ENCODE data around the gene STBD1.
"Not testable (repeated sequence)": the region's sequence is repeated elsewhere in the genome, so short reads cannot be mapped to it uniquely, and the experiment has no call there.

- TF ChIP-seq POLR2A (IDR thresholded peaks at IDR 0.05; ENCODE audit: low read depth, low read length); POLR2AphosphoS5 (IDR thresholded peaks at IDR 0.05; ENCODE audit: low read depth, low read length); TAF1 (IDR thresholded peaks at IDR 0.05; ENCODE audit: borderline replicate concordance, low read depth, low read length): not testable (repeated sequence)
Observed at GRCh38 chr4:76287811-76288210, 18.7 kb upstream of the STBD1 start.

Measured in GM12892 (cell line).